RWPE2 (cell line): ENCODE measurements around the gene UNC5CL.

Experiments
- ATAC-seq: fragments of 200-7000 bp; cut with Tn5 transposase; 3 replicates; pipeline ENCODE4 v1.9.1; 2021; ENCODE audit warnings: low read depth
- DNase-seq: peaks from one replicate; pipeline ENCODE4 v3.0.0-alpha.2; 2020; ENCODE audit warnings: low spot score
- H3K27ac ChIP-seq: fragments of 450-650 bp; 2 replicates; pipeline ENCODE4 v1.5.1; 2017; ENCODE audit warnings: mild to moderate bottlenecking; ENCODE audit not compliant: poor library complexity, severe bottlenecking
- H3K27me3 ChIP-seq: fragments of 250-450 bp; sonication (Bioruptor Pico); 2 replicates; pipeline ENCODE4 v1.5.1; 2021; ENCODE audit warnings: mild to moderate bottlenecking, moderate library complexity; ENCODE audit not compliant: insufficient read depth, poor library complexity, severe bottlenecking
- H3K36me3 ChIP-seq: fragments of 250-450 bp; sonication (Bioruptor Pico); 2 replicates; pipeline ENCODE4 v1.5.1; 2020; ENCODE audit warnings: low read depth, mild to moderate bottlenecking, moderate library complexity
- H3K4me1 ChIP-seq: fragments of 250-450 bp; sonication (Bioruptor Pico); 2 replicates; pipeline ENCODE4 v1.5.1; 2021; ENCODE audit warnings: mild to moderate bottlenecking, moderate library complexity; ENCODE audit not compliant: insufficient read depth, poor library complexity, severe bottlenecking
- H3K4me3 ChIP-seq: fragments of 250-450 bp; sonication (Bioruptor Pico); 2 replicates; pipeline ENCODE4 v1.5.1; 2021; ENCODE audit warnings: mild to moderate bottlenecking, moderate library complexity; ENCODE audit not compliant: severe bottlenecking
- H3K9me3 ChIP-seq: fragments of 250-450 bp; sonication (Bioruptor Pico); 2 replicates; pipeline ENCODE4 v1.5.1; 2021; ENCODE audit warnings: mild to moderate bottlenecking, moderate library complexity; ENCODE audit not compliant: severe bottlenecking
- CTCF ChIP-seq: fragments of 450-650 bp; IDR thresholded peaks from one replicate; pipeline ENCODE4 v1.5.1; 2017; ENCODE audit warnings: mild to moderate bottlenecking, moderate library complexity; ENCODE audit not compliant: poor library complexity, severe bottlenecking

Gene UNC5CL

GRCh38 chr6:41050536-41050935 is 11.5 kb upstream of the UNC5CL start:
- H3K4me1 ChIP-seq: no peaks in the 10 kb centered on the region
- no peak for TF ChIP-seq CTCF
- ATAC-seq: no peak

GRCh38 chr6:41049955-41050354 is 10.9 kb upstream of the UNC5CL start:
- Histone ChIP-seq H3K4me3 (no peak overlapping the region), H3K27ac (no peak overlapping the region), H3K27me3 (no peaks in the 10 kb centered on the region), H3K36me3 (no peaks in the 10 kb centered on the region), H3K4me1 (no peaks in the 10 kb centered on the region), H3K9me3 (no peaks in the 10 kb centered on the region)
- ATAC-seq: no peak
- no peak for TF ChIP-seq CTCF
- DNase-seq: no peak

More at GRCh38 chr6:41050536-41050935, 11.5 kb upstream of the UNC5CL start:
- H3K9me3 ChIP-seq: no peaks in the 10 kb centered on the region
- H3K4me3 ChIP-seq: no peak overlapping the region
- no peak for DNase-seq
- no peak overlapping the region for H3K27ac ChIP-seq
- H3K36me3 ChIP-seq: no peaks in the 10 kb centered on the region
- H3K27me3 ChIP-seq: no peaks in the 10 kb centered on the region

- no peak for TF ChIP-seq CTCF
- Histone ChIP-seq H3K9me3 (no peaks in the 10 kb centered on the region), H3K4me1 (no peaks in the 10 kb centered on the region), H3K27ac (no peak overlapping the region), H3K4me3 (no peak overlapping the region), H3K27me3 (no peaks in the 10 kb centered on the region), H3K36me3 (no peaks in the 10 kb centered on the region)
- ATAC-seq: no peak
- no peak for DNase-seq
Measured at GRCh38 chr6:41049521-41049920, 10.5 kb upstream of the UNC5CL start.

GRCh38 chr6:41047745-41048732 is 9.0 kb upstream of the UNC5CL start:
- no peak for TF ChIP-seq CTCF
- ATAC-seq (no peak), DNase-seq (no peak)
- H3K4me3 ChIP-seq: no peak overlapping the region
- H3K27ac ChIP-seq: no peak overlapping the region
- no peaks in the 10 kb centered on the region for H3K4me1 ChIP-seq
- H3K36me3 ChIP-seq: no peaks in the 10 kb centered on the region
- H3K27me3 ChIP-seq: no peaks in the 10 kb centered on the region
- H3K9me3 ChIP-seq: no peaks in the 10 kb centered on the region

- no peak overlapping the region for H3K4me3 ChIP-seq
- TF ChIP-seq CTCF: no peak
- DNase-seq: no peak
- H3K27me3 ChIP-seq: no peaks in the 10 kb centered on the region
- no peak overlapping the region for H3K27ac ChIP-seq
- H3K4me1 ChIP-seq: no peaks in the 10 kb centered on the region
- no peaks in the 10 kb centered on the region for H3K36me3 ChIP-seq
- no peaks in the 10 kb centered on the region for H3K9me3 ChIP-seq
- ATAC-seq: no peak
Measured at GRCh38 chr6:41047306-41047705, 8.3 kb upstream of the UNC5CL start.
